Stimulated activated CD8-positive, alpha-beta memory T cell treated with anti-CD3 and anti-CD28 coated beads, Interleukin-7, amount 100 ng/mL, for 1 hour (primary cell): ENCODE results near the gene POLR2C.
A peak's percentile ranks its signal among the peaks of the same experiment; 100 is the strongest.
"Not testable (repeated sequence)": the region's sequence is repeated elsewhere in the genome, so short reads cannot be mapped to it uniquely, and the experiment has no call there.

Experiments used
- DNase-seq, 2 donors: peaks; one replicate each; pipeline ENCODE4 v3.0.0-alpha.2; 2020; ENCODE audit warnings: low read depth in 2 of 2

The POLR2C gene

GRCh38 chr16:57479976-57480753 is 17.7 kb downstream of the POLR2C start:
- DNase-seq: no peak

DNA sequence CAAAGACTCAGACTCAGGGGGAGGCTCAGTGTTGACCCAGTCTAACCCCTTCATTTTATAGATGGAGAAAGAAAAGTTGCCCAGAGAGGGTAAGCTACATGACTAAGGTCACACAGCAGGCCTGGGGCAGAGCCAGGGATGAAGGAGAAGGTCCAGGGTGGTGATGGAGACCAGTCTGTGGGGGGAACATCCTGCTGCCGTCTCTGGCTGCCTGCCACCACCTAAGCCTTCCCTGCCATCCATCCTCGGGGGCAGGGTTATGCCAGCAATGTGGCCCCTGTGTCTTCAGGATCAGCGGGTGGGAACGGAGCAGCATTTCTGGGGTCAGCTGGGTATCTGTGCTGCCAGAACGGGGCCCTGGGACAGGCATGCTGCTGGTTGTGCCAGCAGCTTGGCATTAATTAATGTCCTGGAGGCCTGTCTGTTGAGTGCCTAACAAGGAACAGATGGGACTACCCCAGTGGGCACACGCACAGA is 18.3 kb downstream of the POLR2C start:
- no peak for DNase-seq

GRCh38 chr16:57481421-57481820 is 18.9 kb downstream of the POLR2C start:
- no peak for DNase-seq

DNA sequence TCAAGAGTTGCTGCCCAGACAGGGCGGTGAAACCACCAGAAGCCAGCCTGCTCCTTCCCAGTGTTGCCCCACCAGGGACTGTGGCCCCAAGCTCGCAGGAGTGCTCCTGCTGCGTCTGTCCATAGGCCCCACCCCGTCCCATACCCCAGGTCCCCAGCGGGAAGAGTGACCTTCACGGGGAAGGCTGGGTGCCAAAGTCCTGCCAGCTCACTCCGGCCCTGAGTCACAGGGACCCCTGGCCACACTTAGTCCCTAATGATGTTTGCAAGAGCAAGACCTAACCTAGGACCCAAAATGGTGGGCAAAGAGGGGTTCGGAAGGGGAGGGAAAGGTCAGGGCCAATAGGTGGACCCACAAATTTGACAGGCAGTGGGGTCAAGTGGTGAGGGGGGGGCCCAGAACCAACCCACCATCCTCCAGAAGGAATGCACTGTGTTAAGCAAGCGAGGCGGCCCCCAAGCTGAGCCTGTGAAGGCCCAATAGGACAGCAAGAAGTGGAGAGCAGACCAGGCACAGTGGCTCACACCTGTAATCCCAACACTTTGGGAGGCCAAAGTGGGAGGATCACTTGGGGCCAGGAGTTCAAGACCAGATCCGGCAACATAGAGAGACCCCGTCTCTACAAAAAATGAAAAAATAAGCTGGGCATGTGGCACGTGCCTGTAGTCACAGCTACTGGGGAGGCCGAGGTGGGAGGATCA is 20.5 kb downstream of the POLR2C start:
- no peak for DNase-seq

DNA sequence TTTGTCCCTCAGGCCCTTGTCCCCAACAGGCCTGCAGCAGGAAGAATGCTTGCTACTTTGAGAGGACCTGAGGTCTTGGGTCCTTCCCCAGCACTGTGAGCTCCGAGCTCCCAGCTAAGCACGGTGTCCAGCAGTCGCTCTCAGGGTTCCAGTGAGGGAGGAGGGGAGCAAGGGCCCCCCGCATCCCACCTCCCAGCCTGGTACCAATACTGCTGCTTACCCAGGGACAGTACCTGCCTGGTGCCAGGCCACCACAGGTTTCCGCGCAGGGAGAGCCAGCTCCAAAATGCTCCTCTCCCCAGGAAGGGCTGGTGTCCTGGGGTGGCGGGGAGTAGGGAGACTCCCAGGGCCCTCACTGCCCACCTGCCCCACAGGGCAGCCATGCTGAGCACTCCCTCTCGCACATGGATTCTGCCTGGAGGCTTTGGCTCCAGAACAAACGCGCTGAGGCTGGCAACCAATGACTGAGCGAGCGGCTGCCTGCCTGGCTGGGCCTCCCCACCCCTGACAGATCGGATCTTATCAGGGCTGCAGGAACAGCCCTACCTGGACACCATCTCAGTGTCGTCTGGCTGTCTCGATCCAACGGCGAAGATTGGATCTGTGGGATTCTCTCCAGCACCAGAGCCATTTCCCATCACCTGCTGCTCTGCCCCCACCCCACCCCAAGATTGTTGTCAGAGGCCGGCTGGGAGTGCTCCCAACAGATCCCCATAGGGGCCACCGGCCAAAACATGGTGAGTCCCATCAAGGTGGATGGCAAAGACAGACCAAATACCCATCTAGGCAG is 21.4 kb downstream of the POLR2C start:
- no peak for DNase-seq

DNA sequence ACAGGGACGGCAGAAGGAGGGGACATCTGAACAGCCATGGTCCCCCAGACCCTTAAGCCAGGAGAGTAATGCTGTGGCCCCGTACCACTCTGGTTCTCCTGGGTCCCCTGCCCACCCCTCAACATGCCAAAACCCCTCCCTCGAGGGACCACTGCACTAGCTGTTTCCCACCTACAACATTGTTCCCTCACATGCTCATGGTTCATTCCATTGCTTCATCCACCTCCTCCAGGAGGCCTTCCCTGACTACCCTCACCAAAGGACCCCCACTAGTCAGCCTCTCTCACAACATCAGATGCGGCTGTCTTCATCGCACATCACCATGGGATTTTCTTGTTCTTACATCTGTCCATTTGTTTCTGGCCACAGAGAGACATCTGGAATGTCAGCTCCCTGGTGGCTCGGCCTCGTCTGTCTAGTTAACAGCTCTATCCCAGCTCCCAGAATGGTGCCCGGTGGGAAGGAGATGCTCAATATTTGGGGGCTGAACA is 22.1 kb downstream of the POLR2C start:
- no peak for DNase-seq

DNA sequence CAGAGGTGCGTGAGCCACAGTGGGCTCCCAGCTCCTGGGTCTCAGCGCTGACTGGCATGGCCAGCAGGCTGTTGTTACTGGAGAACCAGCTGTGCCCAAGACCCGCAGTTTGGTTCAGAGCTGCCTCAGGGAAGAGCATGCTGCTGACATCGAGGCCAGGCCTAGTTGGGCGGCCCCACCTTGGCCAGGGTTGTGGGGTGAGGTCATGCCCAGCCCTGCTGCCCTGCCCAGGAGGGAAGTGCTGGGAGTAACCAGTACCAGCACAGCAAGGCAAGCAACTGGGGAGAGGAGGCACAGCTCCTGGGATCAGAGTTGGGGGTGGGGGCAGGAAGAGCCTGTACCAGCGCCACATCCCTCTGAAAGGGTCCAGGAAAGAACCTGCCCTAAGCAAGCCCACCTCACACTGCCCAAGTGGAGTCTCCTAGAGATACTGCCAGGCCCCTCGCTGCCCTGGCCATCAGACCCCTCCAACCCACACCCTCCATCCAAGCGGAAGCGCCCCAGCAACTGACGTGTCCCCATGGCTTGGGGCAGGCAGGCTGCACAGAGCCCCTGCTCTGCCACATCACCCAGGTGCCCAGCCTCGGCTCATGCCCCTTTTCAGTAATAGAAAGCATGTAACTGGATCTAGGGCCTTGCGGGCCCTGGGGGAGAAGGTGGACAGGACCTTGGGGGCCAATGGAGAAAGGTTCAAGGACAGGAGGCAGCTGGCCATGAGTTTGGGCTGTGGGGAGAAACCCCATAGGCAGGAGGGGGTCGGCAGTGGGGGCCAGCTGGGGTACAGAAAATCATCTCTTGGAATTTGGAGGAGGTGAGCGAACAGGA is 22.8 kb downstream of the POLR2C start:
- DNase-seq: no peak

GRCh38 chr16:57485916-57486857 is 23.7 kb downstream of the POLR2C start, which contains the start of gene DOK4:
DOK4 (minus strand) TSS chr16:57486493; CDS start chr16:57479507, 6,986 bp downstream.
- peak; percentile 57 to 68 for DNase-seq

DNA sequence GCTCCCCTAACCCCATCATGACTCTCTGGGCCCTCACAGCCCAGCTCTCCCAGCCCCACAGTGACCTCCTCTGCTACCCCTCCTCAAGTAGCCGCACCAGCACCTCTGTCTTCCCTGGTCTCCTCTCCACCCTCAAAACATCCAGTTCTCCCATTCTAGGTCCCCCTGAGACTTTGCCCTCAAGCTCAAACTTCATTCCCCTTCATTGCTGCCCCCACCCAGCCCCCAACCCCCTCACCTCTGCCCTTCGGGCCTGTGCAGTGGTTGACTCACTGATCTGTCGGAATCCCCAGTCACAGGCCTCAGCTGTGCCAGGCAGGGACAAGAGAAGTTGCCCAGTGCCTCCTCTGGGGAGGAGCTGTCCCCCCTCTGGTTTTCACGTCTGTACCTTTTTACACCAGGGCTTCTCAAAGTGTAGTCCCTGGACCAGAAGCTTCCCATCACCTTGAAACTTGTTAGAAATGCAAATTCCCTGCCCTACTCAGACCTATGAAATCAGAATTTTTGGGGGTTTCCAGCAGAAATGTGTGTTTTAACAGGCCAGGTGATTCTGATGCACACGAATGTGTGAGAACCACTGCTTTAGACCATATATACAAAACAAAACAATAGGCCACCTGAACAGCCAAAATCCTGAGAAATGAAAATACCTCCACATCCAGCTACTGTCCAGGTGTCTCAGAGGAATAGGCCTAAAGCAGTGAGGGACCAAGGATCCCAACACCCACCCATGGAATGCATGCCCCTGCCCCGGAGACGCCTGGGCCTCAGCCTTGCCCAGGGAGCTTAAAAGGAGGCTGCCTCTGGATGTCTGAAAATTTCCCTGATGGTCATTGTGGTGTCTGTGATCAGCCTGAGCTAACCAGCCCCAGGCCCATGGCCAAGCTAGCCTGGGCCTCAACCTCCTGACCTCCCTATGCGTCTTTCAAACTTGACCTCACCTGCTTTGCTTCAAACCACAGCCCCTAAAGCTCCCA is 24.7 kb downstream of the POLR2C start:
- no peak for DNase-seq

DNA sequence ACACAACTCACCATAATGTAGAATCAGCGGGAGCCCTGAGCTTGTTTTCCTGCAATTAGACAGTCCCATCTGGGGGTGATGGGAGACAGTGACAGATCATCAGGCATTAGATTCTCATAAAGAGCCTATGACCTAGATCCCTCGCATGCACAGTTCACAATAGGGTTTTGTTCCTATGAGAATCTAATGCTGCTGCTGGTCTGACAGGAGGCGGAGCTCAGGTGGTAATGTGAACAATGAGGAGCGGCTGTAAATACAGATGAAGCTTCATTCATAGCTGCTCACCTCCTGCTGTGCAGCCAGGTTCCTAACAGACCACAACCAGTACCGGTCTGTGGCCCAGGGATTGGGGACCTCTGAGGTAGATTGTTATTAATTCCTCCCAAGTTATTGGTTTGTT is 26.8 kb downstream of the POLR2C start:
- no peak for DNase-seq

GRCh38 chr16:57493767-57494166 is 31.3 kb downstream of the POLR2C start:
- DNase-seq: no peak

GRCh38 chr16:57497121-57497520 is 34.6 kb downstream of the POLR2C start:
- no peak for DNase-seq

- DNase-seq: no peak
Observed at GRCh38 chr16:57498031-57498430, 35.6 kb downstream of the POLR2C start.

- not testable (repeated sequence) for DNase-seq
Observed at GRCh38 chr16:57499941-57500340, 37.5 kb downstream of the POLR2C start.

- no peak for DNase-seq
Observed at GRCh38 chr16:57500578-57501111, 38.2 kb downstream of the POLR2C start.

- DNase-seq: no peak
Observed at GRCh38 chr16:57501492-57501891, 39.0 kb downstream of the POLR2C start.

DNA sequence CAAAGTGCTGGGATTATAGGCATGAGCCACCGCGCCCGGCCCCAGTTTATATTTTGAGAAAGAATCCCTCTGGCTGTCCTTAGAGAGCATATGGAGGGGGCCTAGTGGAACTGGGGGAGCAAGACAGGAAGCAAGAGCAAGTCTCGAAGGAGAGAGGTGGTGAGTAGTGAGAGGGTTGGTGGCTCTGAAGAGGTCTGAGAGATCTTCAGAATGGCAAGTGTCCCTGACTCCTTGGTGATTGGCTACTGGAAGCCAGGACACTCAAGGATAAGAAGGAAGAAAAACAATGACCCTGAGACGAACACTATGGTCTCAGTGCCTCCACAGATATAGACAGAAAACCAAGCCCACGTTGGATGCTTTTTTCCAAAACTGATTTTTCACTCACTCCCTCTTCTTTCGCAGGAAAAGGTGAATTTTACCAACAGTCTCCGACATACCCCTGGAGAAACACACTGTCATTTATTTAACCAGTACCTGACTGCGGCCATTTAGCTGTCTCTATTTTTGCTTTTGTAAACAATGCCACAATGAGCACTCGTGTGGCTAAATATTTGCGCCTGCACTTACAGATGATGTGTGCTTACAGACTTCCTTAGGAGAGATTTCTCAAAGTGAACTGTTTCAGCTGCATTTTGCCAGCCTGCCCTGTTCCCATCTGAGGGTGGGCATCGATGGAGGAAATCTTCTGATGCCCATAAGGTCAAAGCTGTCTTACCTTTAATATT is 39.7 kb downstream of the POLR2C start:
- DNase-seq: no peak

DNA sequence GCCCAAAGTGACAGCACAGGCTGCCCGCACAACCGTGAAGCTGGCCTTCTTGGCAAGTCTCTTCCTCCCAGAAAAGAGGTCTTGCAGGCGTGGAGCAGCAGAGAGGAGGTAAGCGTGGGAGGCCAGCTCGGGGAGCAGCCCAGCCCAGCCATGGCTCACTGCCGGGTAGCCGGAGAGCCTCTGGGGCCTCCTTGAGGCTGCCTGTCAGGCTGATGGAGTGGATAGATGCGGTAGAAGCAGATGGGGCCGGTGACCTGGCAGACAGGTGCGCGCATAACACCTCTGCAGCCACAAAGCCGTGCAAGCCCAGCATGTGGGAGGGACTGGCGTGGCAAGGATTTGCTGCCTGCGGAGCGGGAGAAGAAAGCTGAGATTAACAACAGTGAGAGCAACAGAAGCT is 40.9 kb downstream of the POLR2C start:
- DNase-seq: no peak
